HCT116 (cell line): Measurements from ENCODE around the gene GLI3. TPM values are rescaled to one million over a fixed set of nuclear protein-coding genes. Genes with fewer than 3 reads are reported as not detected.

ENCODE experiments used
- ATAC-seq: fragments of 200-7000 bp; cut with Tn5 transposase; 2 replicates; pipeline ENCODE4 v1.9.1; 2020; ENCODE audit warnings: mild to moderate bottlenecking, moderate library complexity
- BruUV-seq: library from RNA; stranded (reverse); fragments of 400-500 nt; replicated peaks from 2 replicates; lab custom pipeline; 2021; lab: Mats Ljungman, UMichigan
- CTCF ChIA-PET: fragments of 300-600 bp; sonication (Branson Sonifier 250); formaldehyde crosslinking; loops from one replicate; lab custom pipeline; 2021; ENCODE audit warnings: antibody characterized with exemption; lab: Charles Lee
- POLR2A ChIA-PET: fragments of 300-600, 350-600 bp; sonication (Branson Sonifier 250); formaldehyde crosslinking; loops from one replicate; lab custom pipeline; 2021; ENCODE audit warnings: antibody characterized with exemption; lab: Charles Lee
- RAD21 ChIA-PET, 2 experiments: fragments of 300-600 bp; sonication (Branson Sonifier 250); formaldehyde crosslinking; loops; one replicate each; lab custom pipeline; 2023; ENCODE audit warnings: low total read pairs in 2 of 2; ENCODE audit not compliant: uncharacterized antibody in 2 of 2, unreplicated experiment in 2 of 2, low non-redundant PET in 1 of 2; lab: Charles Lee
- DNase-seq: peaks from one replicate; pipeline ENCODE4 v3.0.0-alpha.2; 2010; ENCODE audit warnings: low read depth, low spot score
- H2AFZ ChIP-seq: fragments of 200-600 bp; shearing (Covaris generic), sonication (generic); 2 replicates; pipeline ENCODE4 v1.6.1; 2017; ENCODE audit warnings: low read depth, mixed run types, mixed read lengths, antibody characterized with exemption, low read length; ENCODE audit not compliant: poor library complexity, severe bottlenecking
- H3K27ac ChIP-seq: 2 replicates; pipeline ENCODE4 v1.5.1; 2012; ENCODE audit warnings: low read depth, low read length
- H3K27me3 ChIP-seq: fragments of 200-600 bp; sonication (generic); 2 replicates; pipeline ENCODE4 v1.6.1; 2016; ENCODE audit warnings: mixed run types, low read length, mixed read lengths; ENCODE audit not compliant: insufficient read depth
- H3K36me3 ChIP-seq, 2 experiments: fragments of 200-500 bp in 1 of 2; fragments of 200-600 bp in 1 of 2; sonication (Bioruptor generic) in 1 of 2; sonication (generic) in 1 of 2; 2 replicates each; pipeline versions ENCODE4 v1.5.1 to v1.6.1; 2014 to 2016; ENCODE audit warnings: low read length in 2 of 2, inconsistent platforms in 1 of 2, mixed read lengths in 1 of 2, mixed run types in 1 of 2; ENCODE audit not compliant: insufficient read depth in 2 of 2, control insufficient read depth in 1 of 2
- H3K4me1 ChIP-seq, 2 experiments: fragments of 200-600 bp in 1 of 2; sonication (generic) in 1 of 2; 2 replicates each; pipeline versions ENCODE4 v1.5.1 to v1.6.1; 2012 to 2017; ENCODE audit warnings: low read length in 2 of 2, inconsistent platforms in 1 of 2, mild to moderate bottlenecking in 1 of 2, mixed read lengths in 1 of 2, mixed run types in 1 of 2, moderate library complexity in 1 of 2; ENCODE audit not compliant: insufficient read depth in 2 of 2, control insufficient read depth in 1 of 2
- H3K4me2 ChIP-seq: fragments of 200-600 bp; sonication (generic); 2 replicates; pipeline ENCODE4 v1.6.1; 2017; ENCODE audit warnings: mixed run types, low read length, mixed read lengths
- H3K4me3 ChIP-seq, 2 experiments: fragments of 200-600 bp in 1 of 2; sonication (generic) in 1 of 2; replicated peaks in 1 of 2; 2 replicates each; pipeline ENCODE4 v1.5.1; 2011 to 2016; ENCODE audit warnings: low read length in 2 of 2, control low read depth in 1 of 2, low read depth in 1 of 2, mild to moderate bottlenecking in 1 of 2, mixed read lengths in 1 of 2, mixed run types in 1 of 2
- H3K79me2 ChIP-seq: fragments of 200-600 bp; sonication (generic); 2 replicates; pipeline ENCODE4 v1.6.1; 2017; ENCODE audit warnings: mild to moderate bottlenecking, mixed run types, low read length, moderate library complexity, mixed read lengths; ENCODE audit not compliant: insufficient read depth
- H3K9ac ChIP-seq: fragments of 200-600 bp; sonication (generic); 2 replicates; pipeline ENCODE4 v1.6.1; 2016; ENCODE audit warnings: low read length, mixed read lengths
- H3K9me2 ChIP-seq: fragments of 200-600 bp; sonication (generic), shearing (Covaris generic); 2 replicates; pipeline ENCODE4 v1.6.1; 2017; ENCODE audit warnings: mixed run types, mild to moderate bottlenecking, moderate library complexity; ENCODE audit not compliant: insufficient read depth
- H3K9me3 ChIP-seq, 2 experiments: fragments of 200-500 bp in 1 of 2; fragments of 200-600 bp in 1 of 2; sonication (Bioruptor generic) in 1 of 2; sonication (generic) in 1 of 2; 2 replicates each; pipeline ENCODE4 v1.6.1; 2014 to 2017; ENCODE audit warnings: low read length in 2 of 2, mixed read lengths in 2 of 2, inconsistent platforms in 1 of 2, low read depth in 1 of 2, mild to moderate bottlenecking in 1 of 2, mixed run types in 1 of 2, moderate library complexity in 1 of 2; ENCODE audit not compliant: control insufficient read depth in 1 of 2, insufficient read depth in 1 of 2
- H4K20me1 ChIP-seq: fragments of 200-600 bp; sonication (generic), shearing (Covaris generic); 2 replicates; pipeline ENCODE4 v1.6.1; 2017; ENCODE audit warnings: mixed run types, mild to moderate bottlenecking, moderate library complexity; ENCODE audit not compliant: insufficient read depth
- CBX3 ChIP-seq: IDR thresholded peaks from 2 replicates; pipeline ENCODE4 v1.6.1; 2012; ENCODE audit warnings: low read depth
- CEBPB ChIP-seq: IDR thresholded peaks from 2 replicates; pipeline ENCODE4 v1.6.1; 2012; ENCODE audit warnings: low read depth
- CTCF ChIP-seq, 3 experiments: fragments of 200-600 bp in 1 of 3; sonication (generic) in 1 of 3; IDR thresholded peaks in 2 of 3; conservative IDR thresholded peaks in 1 of 3; 2 replicates each; pipeline ENCODE4 v1.5.1; 2012 to 2017; ENCODE audit warnings: low read depth in 2 of 3, low read length in 2 of 3, antibody characterized with exemption in 1 of 3, borderline replicate concordance in 1 of 3, control low read depth in 1 of 3, mild to moderate bottlenecking in 1 of 3, mixed read lengths in 1 of 3, mixed run types in 1 of 3, moderate library complexity in 1 of 3; ENCODE audit not compliant: insufficient read depth in 1 of 3
- ELF1 ChIP-seq: IDR thresholded peaks from 2 replicates; pipeline ENCODE4 v1.6.1; 2012; ENCODE audit warnings: low read depth, borderline replicate concordance
- EZH2 ChIP-seq: fragments of 200-600 bp; sonication (generic); IDR thresholded peaks from 2 replicates; pipeline ENCODE4 v1.6.1; 2017; ENCODE audit warnings: antibody characterized with exemption, mixed run types
- FOSL1 ChIP-seq: IDR thresholded peaks from 2 replicates; pipeline ENCODE4 v1.6.1; 2012; ENCODE audit warnings: low read depth
- JUND ChIP-seq: IDR thresholded peaks from 2 replicates; pipeline ENCODE4 v1.6.1; 2012
- MAX ChIP-seq: IDR thresholded peaks from 2 replicates; pipeline ENCODE4 v1.6.1; 2012
- POLR2A ChIP-seq: IDR thresholded peaks from 2 replicates; pipeline ENCODE4 v1.7.0; 2011; ENCODE audit warnings: borderline replicate concordance; ENCODE audit not compliant: insufficient read depth, insufficient read length; ENCODE audit errors: extremely low read depth
- POLR2AphosphoS5 ChIP-seq: IDR thresholded peaks from 2 replicates; pipeline ENCODE4 v1.6.1; 2011; ENCODE audit warnings: mild to moderate bottlenecking, low read depth, low read length, moderate library complexity
- RAD21 ChIP-seq: IDR thresholded peaks from 2 replicates; pipeline ENCODE4 v1.6.1; 2012; ENCODE audit warnings: low read depth, mild to moderate bottlenecking
- REST ChIP-seq: IDR thresholded peaks from 2 replicates; pipeline ENCODE4 v1.6.1; 2012; ENCODE audit warnings: low read depth
- SIN3A ChIP-seq: IDR thresholded peaks from 2 replicates; pipeline ENCODE4 v1.6.1; 2012; ENCODE audit warnings: low read depth
- SP1 ChIP-seq: IDR thresholded peaks from 2 replicates; pipeline ENCODE4 v1.6.1; 2012; ENCODE audit warnings: low read depth
- TCF7L2 ChIP-seq: IDR thresholded peaks from 2 replicates; pipeline ENCODE4 v1.7.0; 2011; ENCODE audit warnings: borderline replicate concordance, inconsistent platforms; ENCODE audit not compliant: insufficient read depth, insufficient read length; ENCODE audit errors: extremely low read depth
- intact Hi-C: fragments of 100-400 bp; cut with micrococcal nuclease; formaldehyde crosslinking; loops from 2 replicates; pipeline ENCODE4 v1.10.0; 2022
- total RNA-seq: library from RNA; stranded (reverse); gene quantifications from one replicate; pipeline ENCODE4 v1.2.1, GENCODE V29; 2021; ENCODE audit not compliant: unreplicated experiment

Gene GLI3
- total RNA-seq, 1 experiment from 2014 or later = 0.07 TPM

- CTCF ChIA-PET = no interaction called here
- BruUV-seq = no TSS peak
- RAD21 ChIA-PET = no interaction called here
- TF ChIP-seq POLR2A (no peak), MAX (no peak), CEBPB (no peak), CBX3 (no peak), RAD21 (no peak), SIN3A (no peak), JUND (no peak), CTCF (IDR thresholded peaks at IDR 0.05 in 2 of 3, conservative IDR thresholded peaks at IDR 0.05 in 1 of 3; ENCODE audit: borderline replicate concordance in 1 of 3, insufficient read depth in 1 of 3, low read depth in 2 of 3, low read length in 2 of 3) (no peak), SP1 (no peak), EZH2 (no peak)
- H2AFZ ChIP-seq = no peak overlapping the region
- H3K27ac ChIP-seq = no peak overlapping the region
- POLR2A ChIA-PET = no interaction called here
- no peaks in the 10 kb centered on the region for H4K20me1 ChIP-seq
- H3K9ac ChIP-seq = no peak overlapping the region
- DNase-seq (no peak), ATAC-seq (no peak)
- H3K4me3 ChIP-seq = no peak overlapping the region
- H3K36me3 ChIP-seq = no peaks in the 10 kb centered on the region
- no peak overlapping the region for H3K4me2 ChIP-seq
- H3K27me3 ChIP-seq = no peaks in the 10 kb centered on the region
- H3K9me2 ChIP-seq = no peaks in the 10 kb centered on the region
- intact Hi-C loops = no loop called here
- no peaks in the 10 kb centered on the region for H3K9me3 ChIP-seq
- no peaks in the 10 kb centered on the region for H3K4me1 ChIP-seq
- H3K79me2 ChIP-seq = no peaks in the 10 kb centered on the region
Measured at GRCh38 chr7:42264702-42265101, 27.7 kb upstream of the GLI3 start.

- Histone ChIP-seq H3K27me3 (no peaks in the 10 kb centered on the region), H4K20me1 (no peaks in the 10 kb centered on the region), H3K36me3 (no peaks in the 10 kb centered on the region), H2AFZ (no peak overlapping the region), H3K4me3 (no peak overlapping the region), H3K4me2 (no peak overlapping the region), H3K79me2 (no peaks in the 10 kb centered on the region), H3K4me1 (no peaks in the 10 kb centered on the region), H3K9me3 (no peaks in the 10 kb centered on the region), H3K9me2 (no peaks in the 10 kb centered on the region), H3K9ac (no peak overlapping the region), H3K27ac (no peak overlapping the region)
- intact Hi-C loops = no loop called here
- ChIA-PET RAD21 (no interaction called here), CTCF (no interaction called here), POLR2A (no interaction called here)
- ATAC-seq (no peak), DNase-seq (no peak)
- no TSS peak for BruUV-seq
- TF ChIP-seq SP1 (no peak), POLR2AphosphoS5 (no peak), ELF1 (no peak), EZH2 (no peak), POLR2A (no peak), TCF7L2 (no peak), FOSL1 (no peak), REST (no peak), CEBPB (no peak), RAD21 (no peak)
Measured at GRCh38 chr7:42263971-42264370, 27.0 kb upstream of the GLI3 start.
